ENCODE data around the gene C1orf105.

Gene C1orf105

DNA sequence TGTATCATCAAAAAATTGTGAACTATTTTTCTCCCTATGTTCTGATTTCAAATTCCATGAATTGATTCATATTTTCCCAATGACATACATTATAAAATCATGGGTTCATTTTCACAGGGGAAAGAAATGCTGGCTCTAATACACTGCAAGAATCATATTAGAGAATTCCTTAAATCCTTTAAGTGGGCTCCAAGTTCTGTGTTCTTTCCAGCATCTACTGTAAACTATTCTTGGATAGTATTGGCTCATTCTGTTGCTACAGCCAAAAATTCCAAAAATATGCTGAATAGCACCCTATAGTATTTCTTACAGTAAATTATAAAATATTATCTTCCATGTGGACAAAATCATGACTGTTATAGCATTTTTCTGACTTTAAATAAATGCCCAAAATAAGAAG is 19.0 kb upstream of the C1orf105 start:
- Histone ChIP-seq H3K4me3 (ENCODE audit: insufficient read depth, low read length, poor library complexity, severe bottlenecking) (no peak overlapping the region), H3K9me3 (ENCODE audit: insufficient read depth, low read length) (no peaks in the 10 kb centered on the region), H4K20me1 (ENCODE audit: low read depth, low read length) (no peaks in the 10 kb centered on the region), H3K4me2 (ENCODE audit: low read depth, low read length, poor library complexity, severe bottlenecking) (no peak overlapping the region), H3K27ac (ENCODE audit: low read depth, low read length) (no peak overlapping the region), H3F3A (ENCODE audit: insufficient read depth) (no peaks in the 10 kb centered on the region), H3K36me3 (ENCODE audit: low read length) (no peaks in the 10 kb centered on the region), H3K9me2 (replicated peaks; ENCODE audit: insufficient read depth, low read length) (no peaks in the 10 kb centered on the region), H3K27me3 (ENCODE audit: low read length) (no peaks in the 10 kb centered on the region), H2AFZ (ENCODE audit: low read depth, low read length, severe bottlenecking) (no peak overlapping the region), H3K9ac (ENCODE audit: low read length) (no peak overlapping the region), H3K79me2 (ENCODE audit: insufficient read depth, low read length) (no peaks in the 10 kb centered on the region)
- TF ChIP-seq, protein P1, sequence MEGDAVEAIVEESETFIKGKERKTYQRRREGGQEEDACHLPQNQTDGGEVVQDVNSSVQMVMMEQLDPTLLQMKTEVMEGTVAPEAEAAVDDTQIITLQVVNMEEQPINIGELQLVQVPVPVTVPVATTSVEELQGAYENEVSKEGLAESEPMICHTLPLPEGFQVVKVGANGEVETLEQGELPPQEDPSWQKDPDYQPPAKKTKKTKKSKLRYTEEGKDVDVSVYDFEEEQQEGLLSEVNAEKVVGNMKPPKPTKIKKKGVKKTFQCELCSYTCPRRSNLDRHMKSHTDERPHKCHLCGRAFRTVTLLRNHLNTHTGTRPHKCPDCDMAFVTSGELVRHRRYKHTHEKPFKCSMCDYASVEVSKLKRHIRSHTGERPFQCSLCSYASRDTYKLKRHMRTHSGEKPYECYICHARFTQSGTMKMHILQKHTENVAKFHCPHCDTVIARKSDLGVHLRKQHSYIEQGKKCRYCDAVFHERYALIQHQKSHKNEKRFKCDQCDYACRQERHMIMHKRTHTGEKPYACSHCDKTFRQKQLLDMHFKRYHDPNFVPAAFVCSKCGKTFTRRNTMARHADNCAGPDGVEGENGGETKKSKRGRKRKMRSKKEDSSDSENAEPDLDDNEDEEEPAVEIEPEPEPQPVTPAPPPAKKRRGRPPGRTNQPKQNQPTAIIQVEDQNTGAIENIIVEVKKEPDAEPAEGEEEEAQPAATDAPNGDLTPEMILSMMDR (IDR thresholded peaks at IDR 0.05; ENCODE audit: insufficient read depth, low read length, poor library complexity, severe bottlenecking): no peak
- no peak for TF ChIP-seq EZH2phosphoT487 (conservative IDR thresholded peaks at IDR 0.05; ENCODE audit: low read length)

DNA sequence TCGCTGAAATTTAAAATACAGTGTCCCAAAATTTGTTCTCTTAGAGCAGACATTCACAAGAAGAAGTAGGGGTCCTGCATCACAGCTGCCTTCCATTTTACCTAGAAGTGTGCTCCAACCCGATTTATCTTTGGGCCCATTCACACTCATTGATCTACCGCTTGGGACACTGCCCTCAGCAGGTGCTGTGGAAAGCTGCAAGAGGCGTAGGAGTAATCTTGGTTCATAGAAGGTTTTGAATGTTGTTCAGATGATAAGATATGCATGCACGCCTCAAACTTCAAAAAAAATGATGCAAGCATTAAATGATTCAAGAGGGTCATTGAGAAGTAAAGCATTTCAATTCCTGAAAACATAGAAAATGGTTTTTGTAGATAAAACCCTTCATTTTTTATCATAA is 18.6 kb upstream of the C1orf105 start:
- no peak overlapping the region for H2AFZ ChIP-seq (ENCODE audit: low read depth, low read length, severe bottlenecking)
- H3K79me2 ChIP-seq (ENCODE audit: insufficient read depth, low read length): no peaks in the 10 kb centered on the region
- H4K20me1 ChIP-seq (ENCODE audit: low read depth, low read length): no peaks in the 10 kb centered on the region
- H3K9me2 ChIP-seq (replicated peaks; ENCODE audit: insufficient read depth, low read length): no peaks in the 10 kb centered on the region
- no peaks in the 10 kb centered on the region for H3K9me3 ChIP-seq (ENCODE audit: insufficient read depth, low read length)
- TF ChIP-seq EZH2phosphoT487 (conservative IDR thresholded peaks at IDR 0.05; ENCODE audit: low read length): no peak
- TF ChIP-seq, protein P1 (IDR thresholded peaks at IDR 0.05; ENCODE audit: insufficient read depth, low read length, poor library complexity, severe bottlenecking): no peak
- no peaks in the 10 kb centered on the region for H3K36me3 ChIP-seq (ENCODE audit: low read length)
- no peaks in the 10 kb centered on the region for H3K27me3 ChIP-seq (ENCODE audit: low read length)
- no peak overlapping the region for H3K27ac ChIP-seq (ENCODE audit: low read depth, low read length)
- H3K9ac ChIP-seq (ENCODE audit: low read length): no peak overlapping the region
- H3K4me2 ChIP-seq (ENCODE audit: low read depth, low read length, poor library complexity, severe bottlenecking): no peak overlapping the region
- H3K4me3 ChIP-seq (ENCODE audit: insufficient read depth, low read length, poor library complexity, severe bottlenecking): no peak overlapping the region
- H3F3A ChIP-seq (ENCODE audit: insufficient read depth): no peaks in the 10 kb centered on the region

- H3K4me2 ChIP-seq (ENCODE audit: low read depth, low read length, poor library complexity, severe bottlenecking): no peak overlapping the region
- H3K27ac ChIP-seq (ENCODE audit: low read depth, low read length): no peak overlapping the region
- no peaks in the 10 kb centered on the region for H4K20me1 ChIP-seq (ENCODE audit: low read depth, low read length)
- TF ChIP-seq EZH2phosphoT487 (conservative IDR thresholded peaks at IDR 0.05; ENCODE audit: low read length): no peak
- TF ChIP-seq, protein P1 (IDR thresholded peaks at IDR 0.05; ENCODE audit: insufficient read depth, low read length, poor library complexity, severe bottlenecking): no peak
- H3K9ac ChIP-seq (ENCODE audit: low read length): no peak overlapping the region
- no peak overlapping the region for H2AFZ ChIP-seq (ENCODE audit: low read depth, low read length, severe bottlenecking)
- H3K79me2 ChIP-seq (ENCODE audit: insufficient read depth, low read length): no peaks in the 10 kb centered on the region
- no peaks in the 10 kb centered on the region for H3K9me3 ChIP-seq (ENCODE audit: insufficient read depth, low read length)
- H3K27me3 ChIP-seq (ENCODE audit: low read length): no peaks in the 10 kb centered on the region
- no peaks in the 10 kb centered on the region for H3F3A ChIP-seq (ENCODE audit: insufficient read depth)
- no peak overlapping the region for H3K4me3 ChIP-seq (ENCODE audit: insufficient read depth, low read length, poor library complexity, severe bottlenecking)
- no peaks in the 10 kb centered on the region for H3K9me2 ChIP-seq (replicated peaks; ENCODE audit: insufficient read depth, low read length)
- no peaks in the 10 kb centered on the region for H3K36me3 ChIP-seq (ENCODE audit: low read length)
Observed at GRCh38 chr1:172402878-172403569, 17.5 kb upstream of the C1orf105 start.

Measured in SU-DHL-6 (cell line).